HG02885 (cell line): ENCODE results near the gene SDK1.
A peak's percentile ranks its signal among the peaks of the same experiment; 100 is the strongest.

Source experiments
- ATAC-seq: cut with Tn5 transposase; IDR thresholded peaks from one replicate; pipeline ENCODE4 v1.9.1; 2021; ENCODE audit warnings: mild to moderate bottlenecking; ENCODE audit not compliant: unreplicated experiment, poor library complexity

Gene SDK1

DNA sequence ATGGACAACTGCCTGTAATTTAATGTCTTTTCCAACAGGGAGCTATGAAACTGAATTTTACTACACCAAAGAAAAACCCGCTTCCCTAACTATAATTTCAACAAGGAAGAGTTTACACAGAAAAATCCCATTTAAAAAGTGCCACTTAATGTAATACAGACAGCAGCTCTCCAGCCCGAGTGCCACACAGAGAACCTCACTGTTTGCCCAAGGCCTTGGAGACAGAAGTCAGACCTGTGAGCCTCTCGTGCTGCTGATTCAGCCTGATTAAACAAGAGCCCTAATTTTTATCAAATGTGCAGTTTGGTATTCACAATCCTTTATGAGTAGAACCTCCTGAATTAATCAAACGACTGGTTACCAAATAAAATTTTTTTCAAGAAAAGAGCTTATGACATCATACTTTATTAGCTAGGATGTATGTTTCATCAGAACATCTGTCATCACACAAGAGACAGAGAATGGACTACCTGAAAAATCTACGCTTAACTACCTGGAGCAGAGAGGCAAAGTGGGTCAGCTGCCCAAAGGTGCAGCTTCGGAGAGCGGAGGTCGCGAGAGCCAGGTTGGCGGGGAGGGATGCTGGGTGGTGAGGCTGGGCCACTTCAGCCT lies 543.6 kb downstream of the SDK1 start:
- no peak for ATAC-seq

DNA sequence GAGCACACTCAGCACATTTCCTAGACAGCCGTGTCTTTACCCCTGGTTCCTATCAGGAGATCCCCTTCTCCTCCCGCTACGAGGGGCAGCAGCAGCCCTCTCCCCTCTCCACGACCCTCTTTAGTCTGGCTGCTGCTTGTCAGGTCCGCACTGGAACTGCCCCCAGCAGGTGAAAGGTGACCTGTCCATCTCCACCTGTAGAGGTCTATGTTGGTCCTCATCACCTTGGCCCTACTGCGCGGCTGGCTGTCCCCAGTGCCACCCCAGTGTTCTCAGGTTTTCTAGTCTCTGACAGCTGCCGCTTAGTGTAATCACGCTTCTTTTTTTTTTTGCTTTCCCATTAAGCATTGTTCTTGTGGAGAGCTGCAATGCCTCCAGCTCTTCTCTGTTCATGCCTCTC lies 545.7 kb downstream of the SDK1 start:
- ATAC-seq: no peak

DNA sequence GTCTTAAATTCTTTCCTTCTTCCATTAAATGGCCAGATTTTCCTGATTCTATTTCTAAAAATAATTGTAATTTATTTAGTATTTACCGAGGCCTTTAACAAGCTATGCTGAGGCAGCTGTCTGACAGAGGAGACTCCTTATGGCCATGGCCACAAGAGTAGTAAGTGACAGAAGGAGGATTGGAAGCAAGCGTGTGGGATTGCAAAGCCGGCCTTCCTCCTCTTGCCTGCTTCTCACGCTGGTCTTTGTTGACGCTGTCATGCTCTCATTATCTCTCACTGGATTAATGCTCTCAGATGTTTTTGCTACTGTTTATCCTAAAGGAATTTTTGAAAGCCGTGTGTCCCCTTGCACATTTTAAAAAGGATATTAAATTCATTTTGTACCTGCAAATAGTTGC lies 546.3 kb downstream of the SDK1 start:
- no peak for ATAC-seq

DNA sequence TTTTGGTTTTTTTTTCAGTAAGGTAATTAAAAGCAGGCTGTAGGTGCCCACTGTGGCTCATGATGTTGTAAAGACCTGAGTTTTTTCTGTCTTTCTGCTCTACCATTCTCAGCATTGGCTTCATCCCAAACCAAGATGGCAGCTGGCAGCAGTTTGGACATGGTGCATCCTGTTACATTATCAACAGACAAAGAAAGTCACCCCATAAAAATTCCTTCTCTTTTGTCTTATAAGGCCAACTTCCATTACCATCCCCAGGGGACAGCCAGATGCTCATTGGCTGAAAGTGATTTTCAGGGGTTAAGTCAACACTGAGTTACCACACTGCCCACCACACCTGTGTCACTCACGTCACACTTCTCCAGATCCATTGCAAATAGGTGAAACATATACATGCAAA lies 558.4 kb downstream of the SDK1 start:
- ATAC-seq: no peak

DNA sequence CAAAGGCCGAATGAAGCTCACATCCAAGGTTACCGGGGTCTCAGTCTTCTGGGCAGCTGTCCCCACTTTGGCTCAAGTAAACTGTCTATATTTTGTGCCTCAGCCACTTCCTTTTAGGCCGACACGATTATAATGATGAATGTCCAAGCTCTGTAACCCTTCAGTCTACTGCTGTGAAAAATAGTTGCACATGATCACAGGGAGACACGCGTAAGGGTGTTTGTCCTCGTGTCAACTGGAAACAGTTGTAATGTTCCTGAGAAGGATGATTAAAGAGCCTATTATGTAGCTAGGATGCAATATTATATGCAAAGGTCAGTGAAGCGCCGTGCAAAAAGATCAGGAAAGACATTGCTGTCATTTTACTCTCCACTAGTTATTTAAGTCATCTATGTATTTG lies 559.9 kb downstream of the SDK1 start:
- no peak for ATAC-seq

DNA sequence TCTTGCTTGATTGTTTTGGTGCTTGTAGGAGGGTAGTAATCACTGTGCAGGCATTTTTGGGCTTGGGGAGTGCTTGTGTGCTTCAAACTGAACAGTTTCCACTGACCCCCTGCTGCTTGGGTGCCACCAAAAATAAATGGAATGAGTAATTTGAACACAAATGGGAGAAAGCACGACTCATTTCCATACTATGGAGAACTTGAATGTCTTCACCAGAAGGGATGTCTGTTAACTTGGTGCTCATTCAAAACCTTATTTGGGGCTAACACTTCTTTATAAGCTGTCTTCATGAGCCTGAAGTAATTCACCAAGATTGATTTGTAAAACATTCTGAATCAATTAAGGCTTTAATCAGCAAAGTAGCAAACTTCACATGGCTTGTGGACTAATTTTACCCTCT lies 560.3 kb downstream of the SDK1 start:
- no peak for ATAC-seq

DNA sequence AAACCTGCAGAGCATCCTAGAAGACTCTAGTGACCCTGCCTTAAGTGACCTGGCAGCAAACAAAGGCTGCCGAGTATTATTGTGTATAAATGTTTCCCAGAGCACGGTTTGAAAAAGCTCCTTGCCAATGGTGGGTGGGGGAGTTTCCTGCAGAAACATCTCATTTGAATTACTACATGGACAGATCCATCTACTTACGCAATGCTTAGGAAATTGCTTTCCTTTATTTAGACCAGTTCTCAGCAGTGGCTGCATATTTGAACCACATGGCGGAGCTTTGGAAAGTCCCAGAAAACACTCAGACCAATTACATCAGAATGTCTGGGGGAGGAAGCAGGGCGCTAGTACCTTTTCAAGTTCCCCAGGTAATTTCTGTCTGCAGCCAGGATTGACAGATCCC lies 560.9 kb downstream of the SDK1 start:
- peak; percentile 61 for ATAC-seq

DNA sequence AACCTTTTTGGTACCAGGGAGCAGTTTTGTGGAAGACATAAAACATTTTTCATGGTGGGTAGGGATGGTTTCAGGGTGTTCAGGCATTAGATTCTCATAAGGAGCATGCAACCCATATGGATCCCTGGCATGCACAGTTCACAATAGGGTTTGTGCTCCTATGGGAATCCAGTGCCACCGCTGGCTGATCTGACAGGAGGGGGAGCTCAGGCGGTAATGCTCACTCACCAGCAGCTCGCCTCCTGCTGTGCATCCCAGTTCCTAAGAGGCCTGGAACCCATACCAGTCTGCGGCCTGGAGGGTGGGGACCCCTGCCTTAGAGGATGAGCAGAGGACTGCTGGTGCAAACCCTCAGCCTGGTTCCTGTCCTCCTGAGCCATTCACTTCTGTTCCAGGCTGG lies 561.7 kb downstream of the SDK1 start:
- no peak for ATAC-seq

DNA sequence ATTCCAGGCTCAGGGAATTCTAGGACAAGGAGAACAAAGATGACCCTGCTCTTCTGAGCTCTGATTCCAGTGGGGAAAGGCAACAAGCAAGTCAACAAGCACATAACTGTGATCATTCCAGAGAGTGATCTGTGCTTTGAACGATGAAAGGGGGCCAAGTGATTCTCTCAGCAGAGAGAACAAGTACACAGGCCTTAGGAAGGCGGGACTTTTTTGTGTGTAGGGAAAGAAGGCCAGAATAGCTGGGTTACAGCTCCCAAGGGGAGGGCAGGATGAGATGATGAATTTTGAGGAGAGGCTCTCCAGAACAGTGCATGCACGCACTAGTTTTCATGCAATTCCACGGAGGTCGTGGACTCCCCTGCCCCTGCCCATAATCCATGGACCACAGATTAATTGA lies 565.2 kb downstream of the SDK1 start:
- no peak for ATAC-seq

DNA sequence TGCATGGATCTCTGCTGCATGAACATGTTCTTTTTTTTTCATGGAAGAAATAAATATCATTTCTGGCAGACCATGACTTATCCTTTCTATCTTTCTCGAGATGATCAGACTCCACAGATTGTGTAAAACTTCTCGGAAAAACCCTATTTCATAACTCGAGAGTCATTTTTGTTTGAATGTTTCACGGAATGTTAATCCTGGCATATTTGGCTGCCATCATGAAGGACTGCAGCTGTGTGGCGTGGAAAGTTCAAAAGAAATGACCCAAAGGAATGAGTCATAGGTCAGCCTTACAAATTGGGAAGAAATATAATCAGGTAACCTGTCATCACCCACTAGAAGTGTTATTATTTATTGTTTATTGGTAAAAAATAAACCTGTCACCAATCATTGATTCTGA lies 566.8 kb downstream of the SDK1 start:
- ATAC-seq: no peak

DNA sequence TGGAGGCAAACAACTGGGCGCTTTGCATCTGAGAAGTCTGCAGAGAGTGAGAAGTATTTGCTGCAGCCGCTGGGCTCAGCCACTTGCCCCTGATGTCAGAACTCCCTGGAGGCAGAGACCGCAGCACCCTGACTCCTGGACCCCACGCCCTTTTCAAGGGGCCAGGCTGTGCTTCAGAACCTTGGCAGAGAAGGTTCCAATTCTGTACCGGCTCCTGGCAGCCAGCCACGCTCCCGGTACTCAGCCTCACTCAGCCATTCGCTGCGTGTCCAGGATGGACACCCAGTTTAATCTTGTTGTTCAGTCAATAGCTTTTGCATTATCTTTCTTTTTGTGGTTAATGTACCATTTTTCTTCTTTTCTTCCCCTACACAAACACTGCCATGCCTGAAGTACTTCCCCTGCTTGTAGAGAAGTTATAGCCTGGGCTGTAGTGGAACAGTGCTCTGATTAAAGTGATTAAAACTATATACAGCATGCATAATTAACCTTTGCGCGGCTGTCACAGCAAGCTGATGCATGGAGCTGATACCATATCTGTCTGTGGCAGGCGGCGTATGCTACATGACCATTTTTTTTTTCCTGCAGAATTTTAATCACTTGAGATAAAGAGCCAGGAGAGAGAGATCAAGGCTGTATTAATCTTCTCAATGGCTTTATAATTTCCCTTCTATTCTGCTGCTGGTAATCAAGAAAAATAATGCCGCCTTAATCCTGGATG lies 578.5 kb downstream of the SDK1 start:
- no peak for ATAC-seq

DNA sequence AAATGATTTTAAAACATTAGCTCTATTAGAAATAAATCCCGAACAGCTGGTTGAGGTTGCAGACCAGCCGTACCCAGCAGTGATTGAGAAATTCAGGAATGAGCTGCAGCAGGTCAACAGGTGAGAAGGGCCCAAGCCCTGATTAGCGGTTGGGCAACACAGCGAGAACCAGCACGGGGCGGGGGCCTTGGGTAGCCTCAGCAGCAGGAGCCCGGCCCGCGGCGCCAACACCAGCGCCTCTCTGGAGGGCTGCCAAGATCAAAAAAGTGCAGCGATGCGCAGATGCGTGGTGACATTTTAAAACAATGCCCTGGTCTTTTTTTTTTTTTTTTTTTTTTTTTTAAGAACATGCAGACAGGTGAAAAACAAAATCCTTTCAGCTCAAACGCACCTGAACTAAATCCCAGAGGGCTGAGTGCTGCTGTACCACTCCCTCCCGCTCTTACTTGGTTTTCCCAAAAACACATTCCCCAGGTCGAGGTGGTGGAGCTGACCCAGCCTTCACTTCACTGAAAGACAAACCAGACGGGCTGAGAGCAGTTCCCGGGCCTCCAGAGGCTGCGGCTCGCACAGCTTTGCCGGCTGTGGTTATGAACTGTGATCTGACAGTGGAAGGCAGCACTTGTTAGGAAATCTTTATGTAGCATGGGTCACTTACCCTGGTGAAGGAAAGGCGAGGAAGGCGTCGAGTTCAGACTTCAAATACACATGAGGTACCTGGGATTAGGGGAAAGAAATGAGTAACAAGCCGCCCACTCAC lies 579.4 kb downstream of the SDK1 start:
- no peak for ATAC-seq

DNA sequence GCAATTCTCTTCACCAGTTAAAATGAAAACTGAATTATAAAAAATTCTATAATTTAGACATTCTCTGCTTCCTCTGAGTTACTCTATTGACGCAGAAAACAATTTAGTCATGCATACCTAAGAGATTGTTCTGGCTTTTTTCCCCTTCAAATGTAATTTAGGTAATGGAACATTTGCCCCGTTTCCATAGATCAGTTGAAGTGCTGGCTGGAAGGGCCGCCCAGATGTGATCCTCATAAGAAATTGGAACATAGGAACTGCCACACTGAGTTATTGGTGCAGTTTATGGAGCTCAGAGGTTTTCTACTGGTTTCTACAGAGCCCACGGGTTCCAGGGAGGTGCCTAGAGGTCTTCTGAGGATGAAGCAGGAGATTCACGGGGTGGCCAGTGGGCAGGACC lies 581.7 kb downstream of the SDK1 start:
- no peak for ATAC-seq

DNA sequence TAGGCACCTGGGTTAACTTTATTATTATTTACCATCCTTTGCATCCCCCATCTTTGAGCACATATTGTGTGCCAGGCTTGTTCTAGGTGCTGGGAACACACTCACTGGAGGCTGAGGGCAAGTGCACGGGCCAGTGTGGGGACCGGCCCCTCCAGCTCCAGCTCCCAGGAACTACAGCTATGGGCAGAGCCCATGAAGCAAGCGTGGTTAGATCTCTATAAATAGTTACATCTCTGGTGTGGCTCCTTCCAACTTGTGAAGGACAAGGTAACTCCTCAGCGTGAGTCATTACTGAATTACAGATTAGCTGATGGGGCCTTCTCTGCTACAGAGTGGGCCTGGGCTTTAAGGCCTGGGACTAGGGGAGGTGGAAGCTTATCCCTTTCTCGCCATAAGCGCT lies 583.5 kb downstream of the SDK1 start:
- ATAC-seq: no peak

DNA sequence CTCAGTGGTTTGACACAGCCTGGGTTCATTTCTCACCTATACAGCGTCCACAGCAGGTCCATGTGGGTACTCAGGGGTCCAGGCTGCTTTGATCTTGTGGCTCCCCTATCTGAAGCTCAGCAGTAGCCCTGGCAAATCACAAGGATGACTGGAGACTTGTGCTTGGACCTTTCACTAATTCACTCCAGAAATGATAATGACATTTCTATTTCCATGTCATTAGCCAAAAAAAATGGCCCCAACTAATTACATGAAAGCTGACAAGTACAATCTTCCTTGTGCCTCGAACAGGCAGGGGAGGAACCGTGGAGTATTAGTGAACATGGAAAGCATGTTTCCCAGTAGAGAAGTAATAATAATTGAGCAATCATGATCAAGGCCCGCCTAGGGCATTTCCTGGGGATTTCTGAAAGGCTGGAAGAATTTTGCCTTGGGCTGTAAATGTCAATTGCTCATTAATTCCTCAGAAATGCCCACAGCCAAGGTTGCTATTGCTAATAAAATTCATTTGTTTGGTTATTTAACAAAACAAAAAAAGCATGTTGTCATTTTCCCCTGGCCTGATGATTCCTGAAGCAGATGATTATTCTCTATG lies 586.1 kb downstream of the SDK1 start:
- no peak for ATAC-seq

DNA sequence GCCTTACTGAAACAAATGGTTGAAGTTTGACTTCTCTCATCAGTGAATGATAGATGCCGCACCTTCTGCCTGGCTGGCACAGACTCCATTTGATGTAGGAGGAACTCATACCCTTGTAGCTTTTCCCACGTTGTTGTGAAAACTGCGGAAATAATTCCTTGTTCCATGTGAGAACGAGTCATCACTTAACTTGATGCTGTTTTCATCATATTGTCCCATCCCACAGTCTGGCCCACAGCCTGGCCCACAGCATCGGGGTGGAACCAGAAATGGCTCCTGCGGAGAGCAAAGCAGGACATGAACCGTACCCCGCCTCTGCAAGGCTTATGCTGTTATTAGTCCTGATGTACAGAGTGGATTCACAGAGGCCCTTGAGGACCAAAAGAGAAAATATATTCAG lies 587.0 kb downstream of the SDK1 start:
- no peak for ATAC-seq

DNA sequence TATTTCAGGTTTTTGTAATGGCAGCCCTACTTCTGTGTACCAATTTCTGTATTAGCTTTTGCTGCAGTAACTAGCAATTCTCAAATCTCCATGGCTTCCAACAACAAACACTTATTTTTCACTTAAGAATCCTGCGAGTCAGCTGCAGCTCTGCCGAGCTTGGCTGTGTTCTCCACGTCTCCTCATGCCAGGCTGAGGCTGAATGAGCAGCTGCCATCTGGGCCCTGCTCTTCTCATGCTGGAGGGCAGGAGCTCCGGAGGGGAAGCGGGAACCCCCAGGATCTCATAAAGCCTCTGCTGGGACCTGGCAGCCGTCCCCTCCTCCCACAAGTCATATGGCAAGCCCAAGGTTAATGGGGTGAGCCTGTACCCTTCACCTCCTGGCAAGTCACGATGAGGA lies 591.1 kb downstream of the SDK1 start:
- no peak for ATAC-seq

DNA sequence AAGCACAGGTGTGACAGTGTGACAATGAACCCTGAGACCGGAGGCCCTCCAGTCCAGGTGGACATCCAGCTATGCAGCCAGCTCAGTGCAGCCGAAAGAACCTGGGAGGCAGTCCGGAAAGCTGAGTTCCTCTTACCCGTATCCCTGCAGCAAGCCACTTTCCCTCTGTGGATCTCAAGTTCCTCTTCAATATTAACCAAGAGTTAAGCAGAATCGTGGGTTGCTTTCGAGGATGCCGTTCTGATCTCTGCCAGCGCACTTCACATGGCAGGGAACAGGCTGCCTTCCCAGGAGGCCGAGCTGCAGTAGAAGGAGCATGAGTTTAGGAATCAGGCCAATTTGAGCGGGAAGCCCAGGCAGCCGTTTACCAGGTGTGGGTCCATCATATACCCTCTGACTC lies 591.6 kb downstream of the SDK1 start:
- ATAC-seq: no peak

DNA sequence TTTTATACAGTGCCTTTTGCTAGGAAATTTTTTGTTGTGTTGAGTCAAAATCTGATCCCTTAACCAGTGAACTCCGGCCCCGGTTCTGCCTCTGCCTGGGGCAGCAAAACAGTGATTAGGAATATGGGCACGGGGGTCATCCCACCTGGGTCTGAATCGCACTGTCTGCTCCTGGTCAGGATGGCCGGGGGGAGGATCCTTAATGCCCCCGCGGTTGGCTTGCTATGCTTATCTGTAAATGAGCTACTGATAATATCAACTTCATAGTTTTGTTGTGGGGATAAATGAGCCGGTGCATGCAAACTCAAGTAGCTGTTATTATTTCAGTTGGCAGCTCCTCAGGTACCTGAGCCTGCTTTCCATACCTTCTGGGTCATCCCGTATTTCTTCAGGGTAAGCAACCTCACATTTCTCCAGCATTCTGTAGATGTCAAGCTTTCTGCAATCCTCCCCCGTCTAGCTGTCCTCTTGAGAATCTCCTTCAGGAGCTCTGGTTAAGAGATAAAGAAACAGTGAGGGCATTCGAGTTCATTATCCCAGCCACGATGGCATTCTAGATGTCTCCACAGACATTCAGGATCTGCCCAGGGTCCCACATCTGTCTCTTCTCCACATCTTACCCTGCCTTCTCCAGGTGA lies 592.2 kb downstream of the SDK1 start:
- no peak for ATAC-seq

DNA sequence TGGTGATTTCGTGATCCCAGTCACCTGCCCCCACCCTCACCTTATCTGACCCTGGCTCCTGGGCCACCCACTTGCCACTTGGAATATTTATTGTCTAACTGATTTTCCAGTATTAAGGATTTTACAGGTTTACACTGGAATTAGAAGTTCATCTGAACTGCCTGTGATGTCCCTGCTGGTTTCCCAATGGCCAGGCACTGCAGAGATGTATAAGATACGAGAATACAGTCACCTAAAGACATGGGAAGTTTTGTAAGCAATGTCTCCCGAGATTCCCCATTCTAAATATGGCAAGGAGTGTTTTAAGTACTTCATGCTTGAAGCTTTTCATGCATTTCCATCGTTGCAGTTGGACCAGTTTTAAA lies 592.7 kb downstream of the SDK1 start:
- no peak for ATAC-seq
